Smooth muscle cell (in vitro differentiated cells): ENCODE data around the gene PRRT2. TPM values are rescaled to one million over a fixed set of nuclear protein-coding genes. Genes with fewer than 3 reads are reported as not detected.
A peak's percentile ranks its signal among the peaks of the same experiment; 100 is the strongest.

Source experiments
- DNase-seq: peaks from one replicate; lab custom pipeline; 2025; ENCODE audit not compliant: unreplicated experiment; lab: John Stamatoyannopoulos, UW
- H2AFZ ChIP-seq: fragments of 200-600 bp; sonication (generic); 2 replicates; pipeline ENCODE4 v1.6.0; 2016; ENCODE audit warnings: antibody characterized with exemption, low read depth, mild to moderate bottlenecking
- H3F3A ChIP-seq: fragments of 200-600 bp; sonication (generic); 2 replicates; pipeline ENCODE4 v1.6.0; 2017; ENCODE audit warnings: antibody characterized with exemption, low read depth
- H3K27ac ChIP-seq: fragments of 200-600 bp; sonication (generic); 2 replicates; pipeline ENCODE4 v1.5.1; 2016; ENCODE audit warnings: low read depth, mild to moderate bottlenecking
- H3K27me3 ChIP-seq: fragments of 200-600 bp; sonication (generic); 2 replicates; pipeline ENCODE4 v1.6.1; 2016; ENCODE audit warnings: low read depth, mild to moderate bottlenecking
- H3K36me3 ChIP-seq: fragments of 200-600 bp; sonication (generic); 2 replicates; pipeline ENCODE4 v1.5.1; 2016; ENCODE audit warnings: low read depth
- H3K4me1 ChIP-seq: fragments of 200-600 bp; sonication (generic); 2 replicates; pipeline ENCODE4 v1.5.1; 2016; ENCODE audit warnings: low read depth
- H3K4me2 ChIP-seq: fragments of 200-600 bp; sonication (generic); 2 replicates; pipeline ENCODE4 v1.6.0; 2016; ENCODE audit warnings: mild to moderate bottlenecking
- H3K4me3 ChIP-seq: fragments of 200-600 bp; sonication (generic); 2 replicates; pipeline ENCODE4 v1.5.1; 2016; ENCODE audit warnings: mild to moderate bottlenecking
- H3K79me2 ChIP-seq: fragments of 200-600 bp; sonication (generic); 2 replicates; pipeline ENCODE4 v1.6.0; 2016; ENCODE audit warnings: low read depth, mild to moderate bottlenecking
- H3K9ac ChIP-seq: fragments of 200-600 bp; sonication (generic); 2 replicates; pipeline ENCODE4 v1.6.0; 2016; ENCODE audit warnings: low read depth
- H3K9me3 ChIP-seq: fragments of 200-600 bp; sonication (generic); replicated peaks from 2 replicates; pipeline ENCODE4 v1.5.1; 2016; ENCODE audit warnings: low read depth
- H4K20me1 ChIP-seq: fragments of 200-600 bp; sonication (generic); 2 replicates; pipeline ENCODE4 v1.6.0; 2016; ENCODE audit warnings: low read depth
- WGBS: methylation state at CpG from one replicate; pipeline ENCODE4 v1.1.7; 2016; ENCODE audit warnings: low lambda C conversion rate; 5-methylcytosine and 5-hydroxymethylcytosine counted together
- polyA plus RNA-seq: library from polyadenylated mRNA; unstranded; fragments of >200 nt; fragmentation: Nextera tagmentation; extraction: Ambion mirVana; gene quantifications from 2 replicates; pipeline ENCODE4 v1.2.1, GENCODE V29; 2016
- total RNA-seq: library from RNA; depleted of rRNA; stranded (reverse); fragments of >200 nt; gene quantifications from 2 replicates; pipeline ENCODE4 v1.2.3, GENCODE V29; 2014
- TF ChIP-seq, protein P1 (sequence below): fragments of 200-600 bp; sonication (generic); IDR thresholded peaks from 2 replicates; pipeline ENCODE4 v1.5.1; 2017; ENCODE audit warnings: borderline replicate concordance, mild to moderate bottlenecking, antibody characterized with exemption; ENCODE audit not compliant: insufficient read depth, poor library complexity, severe bottlenecking

PRRT2 gene
- total and polyA plus RNA-seq, 2 experiments from 2014 or later: 12.2 TPM

DNA sequence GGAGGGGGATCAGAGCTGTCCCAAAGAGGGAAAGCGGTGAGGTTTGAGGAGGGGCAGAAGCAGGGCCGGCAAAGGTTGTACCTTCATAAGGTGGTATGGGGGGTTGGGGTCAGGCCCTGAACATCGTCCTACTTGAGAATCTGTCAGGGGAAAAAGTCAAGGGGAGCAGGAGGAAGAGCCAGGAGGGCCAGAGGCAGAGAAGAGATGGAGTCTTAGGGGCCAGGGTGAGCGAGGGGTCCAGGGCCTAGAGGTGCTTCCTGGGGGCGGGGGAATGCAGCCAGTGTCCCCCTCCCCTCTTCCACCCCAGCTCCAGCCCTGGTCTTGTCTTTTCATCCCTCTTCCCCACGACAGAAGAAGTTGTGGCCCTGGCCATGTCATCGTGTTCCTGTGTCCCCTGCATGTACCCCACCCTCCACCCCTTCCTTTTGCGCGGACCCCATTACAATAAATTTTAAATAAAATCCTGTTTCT is 1.3 kb upstream of the PRRT2 start:
- H4K20me1 ChIP-seq: peaks cover 28% of the 10 kb centered on the region
- no peak overlapping the region for H2AFZ ChIP-seq
- peaks cover 29% of the 10 kb centered on the region for H3F3A ChIP-seq
- no peaks in the 10 kb centered on the region for H3K27me3 ChIP-seq
- TF ChIP-seq, protein P1, sequence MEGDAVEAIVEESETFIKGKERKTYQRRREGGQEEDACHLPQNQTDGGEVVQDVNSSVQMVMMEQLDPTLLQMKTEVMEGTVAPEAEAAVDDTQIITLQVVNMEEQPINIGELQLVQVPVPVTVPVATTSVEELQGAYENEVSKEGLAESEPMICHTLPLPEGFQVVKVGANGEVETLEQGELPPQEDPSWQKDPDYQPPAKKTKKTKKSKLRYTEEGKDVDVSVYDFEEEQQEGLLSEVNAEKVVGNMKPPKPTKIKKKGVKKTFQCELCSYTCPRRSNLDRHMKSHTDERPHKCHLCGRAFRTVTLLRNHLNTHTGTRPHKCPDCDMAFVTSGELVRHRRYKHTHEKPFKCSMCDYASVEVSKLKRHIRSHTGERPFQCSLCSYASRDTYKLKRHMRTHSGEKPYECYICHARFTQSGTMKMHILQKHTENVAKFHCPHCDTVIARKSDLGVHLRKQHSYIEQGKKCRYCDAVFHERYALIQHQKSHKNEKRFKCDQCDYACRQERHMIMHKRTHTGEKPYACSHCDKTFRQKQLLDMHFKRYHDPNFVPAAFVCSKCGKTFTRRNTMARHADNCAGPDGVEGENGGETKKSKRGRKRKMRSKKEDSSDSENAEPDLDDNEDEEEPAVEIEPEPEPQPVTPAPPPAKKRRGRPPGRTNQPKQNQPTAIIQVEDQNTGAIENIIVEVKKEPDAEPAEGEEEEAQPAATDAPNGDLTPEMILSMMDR: no peak
- no peaks in the 10 kb centered on the region for H3K36me3 ChIP-seq
- peaks cover 39% of the 10 kb centered on the region for H3K79me2 ChIP-seq
- no peaks in the 10 kb centered on the region for H3K9me3 ChIP-seq
- H3K9ac ChIP-seq: no peak overlapping the region
- H3K4me3 ChIP-seq: peak overlapping the region; percentile 63
- peak overlapping the region; percentile 84 for H3K4me2 ChIP-seq
- H3K4me1 ChIP-seq: peaks cover 47% of the 10 kb centered on the region
- H3K27ac ChIP-seq: peak overlapping the region; percentile 95
- DNase-seq: no peak
- WGBS: 13% methylated on average over 7 of the region's 9 CpGs

DNA sequence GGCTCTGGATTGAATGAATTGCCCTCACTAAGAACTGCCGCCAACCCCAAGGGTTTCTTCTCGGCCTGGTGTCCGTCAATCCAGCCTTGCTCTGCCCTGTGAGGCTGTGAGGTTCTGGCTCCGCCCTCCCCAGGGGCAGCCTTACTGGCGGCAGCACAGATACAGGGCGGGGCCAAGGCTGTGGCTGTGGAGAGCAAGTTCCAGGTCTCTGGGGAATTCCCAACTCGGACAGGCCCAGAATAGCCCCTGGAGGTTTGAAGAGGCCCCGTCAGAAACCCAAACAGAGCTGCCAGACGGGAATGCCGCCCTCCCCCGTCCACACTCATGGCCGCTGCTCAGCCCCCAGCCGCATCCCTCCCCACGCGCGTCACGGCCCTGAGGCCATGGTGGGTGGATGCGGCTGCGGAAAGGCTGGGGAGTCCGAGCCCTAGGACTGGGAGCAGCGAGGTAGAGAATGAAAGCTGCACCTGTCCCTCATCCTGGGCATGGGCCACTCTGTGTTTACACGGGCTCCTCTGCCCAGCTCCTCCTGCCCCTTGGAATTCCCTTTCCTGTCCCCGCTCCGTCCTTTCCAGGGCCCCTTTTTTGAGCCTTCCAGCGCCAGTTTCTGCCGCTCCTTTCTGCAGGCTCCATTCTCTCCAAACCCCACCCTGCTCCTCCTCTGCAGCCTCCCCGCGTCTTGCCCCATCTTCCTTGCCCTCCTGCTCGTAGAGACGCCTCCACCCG is 660 bp upstream of the PRRT2 start:
- TF ChIP-seq, protein P1: no peak
- H3K9me3 ChIP-seq: no peaks in the 10 kb centered on the region
- H3K4me3 ChIP-seq: peak overlapping the region; percentile 63
- H4K20me1 ChIP-seq: peaks cover 28% of the 10 kb centered on the region
- peaks cover 29% of the 10 kb centered on the region for H3F3A ChIP-seq
- H3K9ac ChIP-seq: peak overlapping the region; percentile 77
- H3K27ac ChIP-seq: peak overlapping the region; percentile 95
- H3K4me2 ChIP-seq: peak overlapping the region; percentile 94
- H2AFZ ChIP-seq: peak overlapping the region; percentile 25
- peak; percentile 88 for DNase-seq
- peaks cover 47% of the 10 kb centered on the region for H3K4me1 ChIP-seq
- no peaks in the 10 kb centered on the region for H3K36me3 ChIP-seq
- peaks cover 39% of the 10 kb centered on the region for H3K79me2 ChIP-seq
- no peaks in the 10 kb centered on the region for H3K27me3 ChIP-seq
- under 1% methylated on average over 30 of the region's 31 CpGs for WGBS

DNA sequence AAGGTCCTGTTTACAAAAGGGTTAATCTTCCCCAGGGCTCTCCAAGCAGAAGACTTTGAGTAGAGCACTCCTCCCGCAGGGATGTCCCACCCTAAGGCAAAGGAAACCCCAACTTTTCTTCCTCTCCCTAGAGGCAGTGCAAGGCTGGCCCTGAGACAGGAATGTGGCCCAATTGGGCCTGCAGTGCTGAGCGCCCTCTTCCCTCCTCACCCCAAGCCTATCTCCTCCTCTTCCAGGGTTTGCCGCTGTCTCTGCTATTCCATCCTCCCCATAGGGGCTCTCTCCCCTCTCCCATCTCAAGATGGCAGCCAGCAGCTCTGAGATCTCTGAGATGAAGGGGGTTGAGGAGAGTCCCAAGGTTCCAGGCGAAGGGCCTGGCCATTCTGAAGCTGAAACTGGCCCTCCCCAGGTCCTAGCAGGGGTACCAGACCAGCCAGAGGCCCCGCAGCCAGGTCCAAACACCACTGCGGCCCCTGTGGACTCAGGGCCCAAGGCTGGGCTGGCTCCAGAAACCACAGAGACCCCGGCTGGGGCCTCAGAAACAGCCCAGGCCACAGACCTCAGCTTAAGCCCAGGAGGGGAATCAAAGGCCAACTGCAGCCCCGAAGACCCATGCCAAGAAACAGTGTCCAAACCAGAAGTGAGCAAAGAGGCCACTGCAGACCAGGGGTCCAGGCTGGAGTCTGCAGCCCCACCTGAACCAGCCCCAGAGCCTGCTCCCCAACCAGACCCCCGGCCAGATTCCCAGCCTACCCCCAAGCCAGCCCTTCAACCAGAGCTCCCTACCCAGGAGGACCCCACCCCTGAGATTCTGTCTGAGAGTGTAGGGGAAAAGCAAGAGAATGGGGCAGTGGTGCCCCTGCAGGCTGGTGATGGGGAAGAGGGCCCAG is 1.0 kb downstream of the PRRT2 start:
- Histone ChIP-seq H3K4me1 (peaks cover 56% of the 10 kb centered on the region), H3K27me3 (no peaks in the 10 kb centered on the region), H3K4me2 (peak overlapping the region; percentile 94), H3K79me2 (peaks cover 51% of the 10 kb centered on the region), H3K9me3 (no peaks in the 10 kb centered on the region), H3K9ac (peak overlapping the region; percentile 77), H2AFZ (no peak overlapping the region), H3K27ac (peak overlapping the region; percentile 95), H3K4me3 (peak overlapping the region; percentile 63), H3F3A (peaks cover 29% of the 10 kb centered on the region), H3K36me3 (no peaks in the 10 kb centered on the region), H4K20me1 (peaks cover 27% of the 10 kb centered on the region)
- DNase-seq: no peak
- TF ChIP-seq, protein P1: no peak
- 58% methylated on average over 8 of the region's 9 CpGs for WGBS
